ENCODE measurements around the gene MPZL1.

The MPZL1 gene

DNA sequence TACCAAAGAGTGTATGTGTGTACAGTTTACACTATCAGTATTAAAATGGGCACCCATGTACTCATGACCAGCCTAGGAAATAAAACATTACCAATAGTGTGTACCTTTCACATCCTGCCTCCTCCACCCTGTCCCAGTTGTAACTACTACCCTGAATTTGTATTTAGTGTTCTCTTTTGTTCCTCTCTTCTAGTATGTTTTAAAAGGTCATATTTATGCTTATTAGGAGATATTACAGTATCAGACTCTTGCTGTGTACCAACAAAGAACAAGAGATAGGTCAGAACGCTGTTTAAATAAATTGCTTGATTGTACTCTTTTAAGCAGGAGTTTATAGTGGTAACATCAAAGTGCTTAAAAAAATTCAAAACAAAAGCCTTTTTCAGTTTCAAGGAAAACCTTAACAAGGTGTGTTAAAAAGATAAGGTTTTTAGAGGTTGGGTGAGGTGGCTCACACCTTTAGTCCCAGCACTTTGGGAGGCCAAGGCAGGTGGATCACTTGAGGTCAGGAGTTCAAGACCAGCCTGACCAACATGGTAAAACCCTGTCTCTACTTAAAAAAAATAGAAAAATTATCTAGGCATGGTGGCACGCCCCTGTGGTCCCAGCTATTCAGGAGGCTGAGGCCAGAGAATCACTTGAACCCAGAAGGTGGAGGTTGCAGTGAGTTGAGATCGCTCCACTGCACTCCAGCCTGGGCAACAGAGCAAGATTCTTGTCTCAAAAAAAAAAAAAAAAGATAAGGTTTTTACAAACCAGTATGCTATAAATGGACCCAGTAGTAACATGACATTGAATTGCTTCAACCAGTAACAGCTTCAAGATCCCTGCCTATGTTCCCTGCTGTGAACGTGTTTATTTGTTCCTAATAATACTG lies 35.9 kb downstream of the MPZL1 start:
- H3K27me3 ChIP-seq = no peaks in the 10 kb centered on the region
- DNase-seq = no peak
- no peaks in the 10 kb centered on the region for H3K4me1 ChIP-seq
- no peaks in the 10 kb centered on the region for H3K36me3 ChIP-seq
- H3K4me3 ChIP-seq (ENCODE audit: low read depth, low read length) = no peak overlapping the region
- no peaks in the 10 kb centered on the region for H3K9me3 ChIP-seq
- TF ChIP-seq, protein P1, sequence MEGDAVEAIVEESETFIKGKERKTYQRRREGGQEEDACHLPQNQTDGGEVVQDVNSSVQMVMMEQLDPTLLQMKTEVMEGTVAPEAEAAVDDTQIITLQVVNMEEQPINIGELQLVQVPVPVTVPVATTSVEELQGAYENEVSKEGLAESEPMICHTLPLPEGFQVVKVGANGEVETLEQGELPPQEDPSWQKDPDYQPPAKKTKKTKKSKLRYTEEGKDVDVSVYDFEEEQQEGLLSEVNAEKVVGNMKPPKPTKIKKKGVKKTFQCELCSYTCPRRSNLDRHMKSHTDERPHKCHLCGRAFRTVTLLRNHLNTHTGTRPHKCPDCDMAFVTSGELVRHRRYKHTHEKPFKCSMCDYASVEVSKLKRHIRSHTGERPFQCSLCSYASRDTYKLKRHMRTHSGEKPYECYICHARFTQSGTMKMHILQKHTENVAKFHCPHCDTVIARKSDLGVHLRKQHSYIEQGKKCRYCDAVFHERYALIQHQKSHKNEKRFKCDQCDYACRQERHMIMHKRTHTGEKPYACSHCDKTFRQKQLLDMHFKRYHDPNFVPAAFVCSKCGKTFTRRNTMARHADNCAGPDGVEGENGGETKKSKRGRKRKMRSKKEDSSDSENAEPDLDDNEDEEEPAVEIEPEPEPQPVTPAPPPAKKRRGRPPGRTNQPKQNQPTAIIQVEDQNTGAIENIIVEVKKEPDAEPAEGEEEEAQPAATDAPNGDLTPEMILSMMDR (IDR thresholded peaks at IDR 0.05; ENCODE audit: low read depth, low read length) = no peak

DNA sequence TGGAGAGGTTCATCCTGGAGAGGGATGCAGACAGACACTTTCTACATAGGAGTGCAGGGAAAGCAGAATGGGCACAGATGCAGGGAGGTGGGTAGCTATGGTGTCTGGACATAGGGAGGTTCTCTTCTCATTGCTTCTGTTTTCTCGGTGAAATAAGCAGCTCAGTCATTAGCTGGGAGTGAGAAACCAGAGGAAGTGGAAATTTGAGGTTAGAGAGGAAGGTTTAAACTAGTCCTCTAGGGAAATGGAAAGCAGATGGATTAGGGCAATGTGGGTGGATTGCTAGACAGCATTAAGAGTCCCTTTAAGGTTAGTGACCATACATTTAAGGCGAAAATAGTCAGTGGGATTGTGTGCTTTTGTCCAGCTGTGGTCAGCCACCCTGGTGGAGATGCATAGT lies 39.6 kb downstream of the MPZL1 start:
- peaks cover 9% of the 10 kb centered on the region for H3K36me3 ChIP-seq
- H3K27me3 ChIP-seq = no peaks in the 10 kb centered on the region
- DNase-seq = no peak
- H3K9me3 ChIP-seq = no peaks in the 10 kb centered on the region
- no peak overlapping the region for H3K4me3 ChIP-seq (ENCODE audit: low read depth, low read length)
- TF ChIP-seq, protein P1 (IDR thresholded peaks at IDR 0.05; ENCODE audit: low read depth, low read length) = no peak
- no peaks in the 10 kb centered on the region for H3K4me1 ChIP-seq

DNA sequence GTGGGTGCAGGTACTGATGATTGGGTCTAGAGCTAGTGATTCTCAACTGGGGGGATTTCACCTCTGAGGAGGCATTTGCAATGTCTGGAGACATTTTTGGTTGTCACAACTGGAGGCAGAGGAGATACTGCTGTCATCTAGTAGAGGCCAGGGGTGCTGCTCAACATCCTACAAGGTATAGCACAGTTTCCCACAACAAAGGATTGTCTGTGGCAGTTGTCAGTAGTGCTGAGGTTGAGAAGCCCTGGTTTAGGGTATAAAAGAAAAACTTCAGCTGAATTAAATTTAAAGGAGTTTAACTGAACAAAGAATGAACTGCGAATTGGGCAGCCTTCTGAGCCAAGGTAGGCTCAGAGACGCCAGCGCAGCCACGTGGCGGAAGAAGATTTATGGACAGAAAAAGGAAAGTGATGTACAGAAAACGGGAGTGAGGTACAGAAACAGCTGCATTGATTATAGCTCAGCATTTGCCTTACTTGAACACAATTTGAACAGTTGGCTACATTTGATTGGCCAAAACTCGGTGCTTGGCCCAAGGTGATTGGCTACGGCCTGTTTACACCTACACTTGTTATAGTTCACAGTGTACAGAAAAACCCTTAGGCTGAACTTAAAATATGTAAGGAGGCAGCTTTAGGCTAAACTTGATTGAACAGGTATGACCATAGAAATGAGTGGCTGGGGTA lies 40.4 kb downstream of the MPZL1 start:
- no peak for DNase-seq
- TF ChIP-seq, protein P1 (IDR thresholded peaks at IDR 0.05; ENCODE audit: low read depth, low read length) = no peak
- H3K36me3 ChIP-seq = peaks cover 12% of the 10 kb centered on the region
- H3K4me3 ChIP-seq (ENCODE audit: low read depth, low read length) = no peak overlapping the region
- H3K9me3 ChIP-seq = no peaks in the 10 kb centered on the region
- H3K4me1 ChIP-seq = no peaks in the 10 kb centered on the region
- no peaks in the 10 kb centered on the region for H3K27me3 ChIP-seq

DNA sequence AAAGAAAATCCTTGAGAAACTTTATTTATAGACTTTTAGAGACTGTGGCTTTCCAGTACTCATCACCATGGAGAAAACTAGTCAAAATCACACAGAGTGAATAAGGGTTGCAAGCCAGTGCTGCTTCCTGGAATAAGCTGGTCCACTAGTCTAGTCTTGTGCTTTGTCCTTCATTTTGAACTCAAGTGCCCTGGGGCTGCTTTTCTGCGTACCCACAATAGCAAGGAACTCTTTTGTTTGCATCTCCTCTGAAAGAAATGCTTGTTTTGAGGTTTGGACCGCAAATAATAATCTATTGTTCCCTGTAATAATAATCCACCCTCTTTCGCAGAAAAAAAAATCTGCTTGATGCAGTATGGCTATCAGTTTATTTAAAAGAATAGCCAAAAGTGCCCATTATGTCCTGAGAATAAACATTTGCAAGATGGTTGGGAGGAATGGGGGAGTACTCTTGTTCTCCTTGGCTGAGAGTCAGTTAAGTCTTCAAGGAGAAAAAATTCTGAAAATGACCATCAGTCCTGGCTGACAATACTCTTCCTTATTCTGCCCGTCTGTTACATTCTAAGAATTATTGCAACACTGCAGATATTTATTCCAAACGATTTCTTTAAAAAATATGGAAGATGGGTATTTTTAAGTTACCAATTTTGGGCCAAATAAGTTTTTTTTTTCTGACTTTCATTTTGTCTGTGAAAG lies 41.9 kb downstream of the MPZL1 start:
- H3K4me1 ChIP-seq = no peaks in the 10 kb centered on the region
- no peak overlapping the region for H3K4me3 ChIP-seq (ENCODE audit: low read depth, low read length)
- no peaks in the 10 kb centered on the region for H3K27me3 ChIP-seq
- no peak for DNase-seq
- TF ChIP-seq, protein P1 (IDR thresholded peaks at IDR 0.05; ENCODE audit: low read depth, low read length) = no peak
- H3K9me3 ChIP-seq = no peaks in the 10 kb centered on the region
- peaks cover 22% of the 10 kb centered on the region for H3K36me3 ChIP-seq

DNA sequence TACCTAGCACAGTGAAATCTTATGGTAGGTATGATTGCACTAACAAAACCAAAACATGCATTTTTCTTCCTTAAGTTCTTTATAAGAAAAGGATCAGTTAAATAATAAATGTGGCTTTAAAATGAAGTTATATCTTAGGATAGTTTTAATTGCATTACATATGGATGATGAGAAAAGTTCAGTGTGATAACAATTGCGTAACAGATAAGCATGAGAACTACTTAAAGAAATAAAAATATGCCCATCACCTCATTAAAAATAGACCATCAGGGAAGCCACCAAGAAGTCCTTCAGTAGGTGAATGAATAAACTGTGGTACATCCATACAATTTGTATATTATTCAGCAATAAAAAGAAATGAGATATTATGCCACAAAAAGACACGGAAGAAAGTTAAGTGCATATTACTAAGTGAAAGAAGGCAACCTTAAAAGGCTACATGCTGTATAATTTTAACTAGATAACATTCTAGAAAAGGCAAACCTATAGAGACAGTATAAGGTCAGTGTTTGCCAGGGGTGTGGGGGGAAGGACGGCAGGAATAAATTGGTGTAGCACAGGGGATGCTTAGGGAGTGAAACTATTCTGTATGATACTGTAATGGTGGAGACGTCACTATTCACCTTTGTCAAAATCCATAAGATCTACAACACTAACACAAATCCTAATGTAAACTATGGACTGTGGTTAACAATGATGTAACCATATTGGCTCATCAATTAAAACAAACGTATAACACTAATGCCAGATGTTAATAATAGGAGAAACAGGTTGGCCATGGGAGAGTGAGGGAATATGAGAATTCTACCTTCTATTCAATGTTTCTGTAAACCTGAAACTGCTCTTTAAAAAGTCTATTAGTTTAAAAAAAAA lies 42.9 kb downstream of the MPZL1 start:
- no peaks in the 10 kb centered on the region for H3K27me3 ChIP-seq
- H3K4me3 ChIP-seq (ENCODE audit: low read depth, low read length) = no peak overlapping the region
- H3K4me1 ChIP-seq = no peaks in the 10 kb centered on the region
- TF ChIP-seq, protein P1 (IDR thresholded peaks at IDR 0.05; ENCODE audit: low read depth, low read length) = no peak
- H3K9me3 ChIP-seq = no peaks in the 10 kb centered on the region
- no peak for DNase-seq
- peaks cover 30% of the 10 kb centered on the region for H3K36me3 ChIP-seq
